T-helper 17 cell (primary cell): Measurements from ENCODE around the gene SNX15. TPM values are rescaled to one million over a fixed set of nuclear protein-coding genes. Genes with fewer than 3 reads are reported as not detected.

ENCODE experiments used
- ATAC-seq: fragments of 150-1000 bp; cut with Tn5 transposase; 2 replicates; pipeline ENCODE4 v1.10.0; 2021; ENCODE audit warnings: mild to moderate bottlenecking, moderate library complexity
- DNase-seq, 3 donors: peaks; one replicate each; pipeline versions ENCODE4 v3.0.0 to v3.0.0-alpha.2; 2020 to 2021
- H3K9me3 ChIP-seq: one replicate; pipeline ENCODE4 v1.7.0; 2013; ENCODE audit warnings: low read length, mild to moderate bottlenecking; ENCODE audit not compliant: control insufficient read depth, poor library complexity, severe bottlenecking
- H3K27ac Mint-ChIP-seq: one replicate; pipeline ENCODE4 v1.8.0; 2022; ENCODE audit warnings: mild to moderate bottlenecking, moderate library complexity, mixed read lengths
- H3K27me3 Mint-ChIP-seq: one replicate; pipeline ENCODE4 v1.8.0; 2022; ENCODE audit warnings: mixed read lengths
- H3K36me3 Mint-ChIP-seq: one replicate; pipeline ENCODE4 v1.8.0; 2022; ENCODE audit warnings: low read depth, mixed read lengths
- H3K4me1 Mint-ChIP-seq: one replicate; pipeline ENCODE4 v1.8.0; 2022; ENCODE audit warnings: mild to moderate bottlenecking, mixed read lengths
- H3K4me3 Mint-ChIP-seq: one replicate; pipeline ENCODE4 v1.8.0; 2022; ENCODE audit warnings: mild to moderate bottlenecking, moderate library complexity, mixed read lengths
- total RNA-seq, 4 donors: library from RNA in 2 of 4; stranded (reverse) in 2 of 4; gene quantifications; one replicate each; pipeline ENCODE4 v1.2.3 and lab custom pipeline; 2022 to 2026

Gene SNX15
- total RNA-seq, 2 donors from 2014 or later, result 19.7 to 20.8 TPM

- H3K27me3 Mint-ChIP-seq, result no peaks in the 10 kb centered on the region
- DNase-seq, result no peak
- H3K4me3 Mint-ChIP-seq, result no peak overlapping the region
- no peak for ATAC-seq
- peaks cover 22% of the 10 kb centered on the region for H3K4me1 Mint-ChIP-seq
- no peaks in the 10 kb centered on the region for H3K9me3 ChIP-seq
- H3K27ac Mint-ChIP-seq, result no peak overlapping the region
- peaks cover 10% of the 10 kb centered on the region for H3K36me3 Mint-ChIP-seq
Measured at GRCh38 chr11:65086809-65087208, 59.6 kb downstream of the SNX15 start.

GRCh38 chr11:65087216-65087615 lies 60.0 kb downstream of the SNX15 start:
- H3K9me3 ChIP-seq, result no peaks in the 10 kb centered on the region
- no peaks in the 10 kb centered on the region for H3K27me3 Mint-ChIP-seq
- H3K4me1 Mint-ChIP-seq, result peaks cover 22% of the 10 kb centered on the region
- no peak overlapping the region for H3K4me3 Mint-ChIP-seq
- no peak overlapping the region for H3K27ac Mint-ChIP-seq
- no peak for DNase-seq
- ATAC-seq, result no peak
- peaks cover 10% of the 10 kb centered on the region for H3K36me3 Mint-ChIP-seq

- Mint-ChIP-seq H3K4me3 (no peak overlapping the region), H3K4me1 (peaks cover 22% of the 10 kb centered on the region), H3K27me3 (no peaks in the 10 kb centered on the region), H3K36me3 (peaks cover 10% of the 10 kb centered on the region), H3K27ac (peak overlapping the region; percentile 21)
- no peaks in the 10 kb centered on the region for H3K9me3 ChIP-seq
- ATAC-seq, result no peak
- DNase-seq, result no peak
Measured at GRCh38 chr11:65087827-65088226, 60.6 kb downstream of the SNX15 start.

- peaks cover 10% of the 10 kb centered on the region for H3K4me1 Mint-ChIP-seq
- H3K36me3 Mint-ChIP-seq, result peaks cover 7% of the 10 kb centered on the region
- ATAC-seq (no peak), DNase-seq (no peak)
- H3K4me3 Mint-ChIP-seq, result no peak overlapping the region
- H3K27ac Mint-ChIP-seq, result no peak overlapping the region
- H3K9me3 ChIP-seq, result no peaks in the 10 kb centered on the region
- no peaks in the 10 kb centered on the region for H3K27me3 Mint-ChIP-seq
Measured at GRCh38 chr11:65089621-65090020, 62.4 kb downstream of the SNX15 start.

Other genes with a start within 250 kb of the SNX15 start
- gene SF1, start 248.9 kb upstream of the SNX15 start, total RNA-seq, result 1,000 to 10,000 TPM; 1,476 to 1,622 TPM
- 10 to 100 TPM; 97.8 to 99.2 TPM for gene MAP4K2, start 224.2 kb upstream of the SNX15 start, total RNA-seq
- gene MEN1, start 216.9 kb upstream of the SNX15 start, total RNA-seq, result 10 to 100 TPM; 25.8 to 27.0 TPM
- 1 to 10 TPM; 4.0 to 7.7 TPM for gene CDC42BPG, start 182.8 kb upstream of the SNX15 start, total RNA-seq
- gene EHD1, start 148.8 kb upstream of the SNX15 start, total RNA-seq, result 100 to 1,000 TPM; 184 to 212 TPM
- gene ATG2A, start 110.2 kb upstream of the SNX15 start, total RNA-seq, result 100 to 1,000 TPM; 161 to 226 TPM
- gene PPP2R5B, start 102.8 kb upstream of the SNX15 start, total RNA-seq, result 10 to 100 TPM; 21.5 to 25.3 TPM
- not detected for gene GPHA2, start 91.5 kb upstream of the SNX15 start, total RNA-seq
- gene MAJIN, start 55.3 kb upstream of the SNX15 start, total RNA-seq, result not detected
- gene BATF2, start 30.5 kb upstream of the SNX15 start, total RNA-seq, result not detected
- 10 to 100 TPM; 17.2 to 21.6 TPM for gene ARL2, start 13.3 kb upstream of the SNX15 start, total RNA-seq
- gene SAC3D1, start 13.8 kb downstream of the SNX15 start, total RNA-seq, result 1 to 10 TPM; 1.9 to 3.9 TPM
- 10 to 100 TPM; 12.5 to 16.0 TPM for gene NAALADL1, start 31.1 kb downstream of the SNX15 start, total RNA-seq
- gene CDCA5, start 56.6 kb downstream of the SNX15 start, total RNA-seq, result under 1 TPM; 0.37 to 0.90 TPM
- gene ZFPL1, start 56.8 kb downstream of the SNX15 start, total RNA-seq, result 10 to 100 TPM; 40.7 to 50.2 TPM
- gene VPS51, start 68.8 kb downstream of the SNX15 start, total RNA-seq, result 100 to 1,000 TPM; 181 to 217 TPM
- gene TM7SF2, start 84.4 kb downstream of the SNX15 start, total RNA-seq, result 10 to 100 TPM; 15.2 to 18.5 TPM
- gene ZNHIT2, start 90.3 kb downstream of the SNX15 start, total RNA-seq, result 1 to 10 TPM; 7.5 to 8.7 TPM
- gene FAU, start 94.7 kb downstream of the SNX15 start, total RNA-seq, result 1,000 to 10,000 TPM; 1,401 to 1,408 TPM
- gene MRPL49, start 94.9 kb downstream of the SNX15 start, total RNA-seq, result 10 to 100 TPM; 42.8 to 44.8 TPM
- 10 to 100 TPM; 80.6 to 81.1 TPM for gene SYVN1, start 107.1 kb downstream of the SNX15 start, total RNA-seq
- under 1 TPM in 1 of 2 donors, not detected in 1; 0.68 TPM for gene SPDYC, start 142.8 kb downstream of the SNX15 start, total RNA-seq
- gene CAPN1, start 154.5 kb downstream of the SNX15 start, total RNA-seq, result 100 to 1,000 TPM; 154 to 190 TPM
- gene POLA2, start 234.5 kb downstream of the SNX15 start, total RNA-seq, result 10 to 100 TPM; 13.0 to 15.4 TPM